Lower lobe of right lung (tissue), 2 donors: Measurements from ENCODE around the gene SHLD2. TPM values are rescaled to one million over a fixed set of nuclear protein-coding genes. Genes with fewer than 3 reads are reported as not detected.
A peak's percentile ranks its signal among the peaks of the same experiment; 100 is the strongest.
"Not testable (repeated sequence)": the region's sequence is repeated elsewhere in the genome, so short reads cannot be mapped to it uniquely, and the experiment has no call there.

Source experiments
- ATAC-seq, 2 donors: fragments of 200-7000 bp; cut with Tn5 transposase; one replicate each; pipeline ENCODE4 v1.9.1; 2020 to 2022; ENCODE audit warnings: mild to moderate bottlenecking in 2 of 2, moderate library complexity in 2 of 2
- DNase-seq: peaks from one replicate; pipeline ENCODE4 v3.0.0-alpha.2; 2020
- H3K27ac ChIP-seq: fragments of 200-600 bp; one replicate; pipeline ENCODE4 v1.8.0; 2022
- H3K27me3 ChIP-seq: fragments of 200-600 bp; one replicate; pipeline ENCODE4 v1.8.0; 2022; ENCODE audit warnings: low read depth
- H3K36me3 ChIP-seq: fragments of 200-600 bp; one replicate; pipeline ENCODE4 v1.8.0; 2022; ENCODE audit warnings: mild to moderate bottlenecking
- H3K4me1 ChIP-seq: fragments of 200-600 bp; one replicate; pipeline ENCODE4 v1.8.0; 2022
- H3K4me3 ChIP-seq: fragments of 200-600 bp; one replicate; pipeline ENCODE4 v1.8.0; 2022; ENCODE audit warnings: mild to moderate bottlenecking
- H3K9me3 ChIP-seq: fragments of 200-600 bp; one replicate; pipeline ENCODE4 v1.8.0; 2022
- intact Hi-C: fragments of 100-400 bp; cut with DNase I; formaldehyde crosslinking; loops from one replicate; pipeline ENCODE4 v1.11.0; 2022
- total RNA-seq: library from RNA; stranded (reverse); fragmentation: NEBNext Ultra II Directional; extraction: Animal tissue kit (Norgen Biotek cat#: 25700); gene quantifications from one replicate; pipeline ENCODE4 v1.2.1, GENCODE V29; 2021
- TF ChIP-seq, protein P1 (sequence below): fragments of 200-600 bp; IDR thresholded peaks from one replicate; pipeline ENCODE4 v1.8.0; 2022; ENCODE audit warnings: antibody characterized with exemption, mild to moderate bottlenecking
- donor health status: DM: no; HTN: yes; CAD: no; lungs with severe emphysema.

Gene SHLD2
- total RNA-seq, 1 donor from 2014 or later: 23.2 TPM

DNA sequence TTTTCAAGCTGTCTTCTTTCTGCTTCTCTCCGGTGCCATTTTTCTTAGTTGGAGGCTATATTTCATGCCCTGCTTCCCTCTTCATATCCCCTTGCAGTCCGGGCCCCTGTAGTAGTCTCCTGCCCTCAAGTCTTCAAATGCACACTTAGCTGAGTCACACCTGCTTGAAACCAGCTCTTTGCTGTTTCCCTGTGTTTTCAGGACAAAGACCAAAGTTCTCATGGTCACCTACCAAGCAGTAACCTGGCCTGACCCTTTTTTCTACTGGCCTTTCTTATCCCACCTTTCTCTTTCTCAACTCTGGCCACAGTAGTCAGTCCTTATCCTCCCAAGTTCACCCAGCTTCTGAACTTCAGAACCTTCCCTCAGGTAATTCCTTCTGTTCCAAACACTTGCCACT, 28.8 kb upstream of the SHLD2 start:
- Histone ChIP-seq H3K27ac (no peak overlapping the region), H3K9me3 (no peaks in the 10 kb centered on the region), H3K4me1 (no peaks in the 10 kb centered on the region), H3K36me3 (peaks cover 100% of the 10 kb centered on the region), H3K4me3 (no peak overlapping the region), H3K27me3 (no peaks in the 10 kb centered on the region)
- TF ChIP-seq, protein P1, sequence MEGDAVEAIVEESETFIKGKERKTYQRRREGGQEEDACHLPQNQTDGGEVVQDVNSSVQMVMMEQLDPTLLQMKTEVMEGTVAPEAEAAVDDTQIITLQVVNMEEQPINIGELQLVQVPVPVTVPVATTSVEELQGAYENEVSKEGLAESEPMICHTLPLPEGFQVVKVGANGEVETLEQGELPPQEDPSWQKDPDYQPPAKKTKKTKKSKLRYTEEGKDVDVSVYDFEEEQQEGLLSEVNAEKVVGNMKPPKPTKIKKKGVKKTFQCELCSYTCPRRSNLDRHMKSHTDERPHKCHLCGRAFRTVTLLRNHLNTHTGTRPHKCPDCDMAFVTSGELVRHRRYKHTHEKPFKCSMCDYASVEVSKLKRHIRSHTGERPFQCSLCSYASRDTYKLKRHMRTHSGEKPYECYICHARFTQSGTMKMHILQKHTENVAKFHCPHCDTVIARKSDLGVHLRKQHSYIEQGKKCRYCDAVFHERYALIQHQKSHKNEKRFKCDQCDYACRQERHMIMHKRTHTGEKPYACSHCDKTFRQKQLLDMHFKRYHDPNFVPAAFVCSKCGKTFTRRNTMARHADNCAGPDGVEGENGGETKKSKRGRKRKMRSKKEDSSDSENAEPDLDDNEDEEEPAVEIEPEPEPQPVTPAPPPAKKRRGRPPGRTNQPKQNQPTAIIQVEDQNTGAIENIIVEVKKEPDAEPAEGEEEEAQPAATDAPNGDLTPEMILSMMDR: no peak
- no peak for ATAC-seq
- no peak for DNase-seq
- intact Hi-C loops: no loop called here

DNA sequence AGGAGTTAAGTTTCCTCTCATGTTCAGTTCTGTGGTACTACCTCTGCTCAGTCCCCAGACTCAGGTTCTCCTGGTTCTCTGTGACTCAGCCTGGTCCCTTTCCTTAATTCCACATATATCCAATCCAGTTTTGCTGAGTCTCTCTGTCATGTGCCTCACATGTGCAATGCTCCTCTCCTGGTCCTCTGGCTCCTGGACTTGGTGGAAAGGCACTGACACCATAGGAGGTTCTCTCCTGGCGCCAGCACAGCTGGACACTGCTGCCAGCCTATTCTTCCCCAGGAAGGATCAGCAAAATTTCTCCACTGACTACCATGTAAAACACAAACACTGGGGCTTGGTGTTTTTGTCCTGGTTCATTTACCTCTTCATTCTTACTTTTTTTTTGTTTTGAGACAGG, 28.1 kb upstream of the SHLD2 start:
- intact Hi-C loops: no loop called here
- Histone ChIP-seq H3K27me3 (no peaks in the 10 kb centered on the region), H3K36me3 (peaks cover 97% of the 10 kb centered on the region), H3K9me3 (no peaks in the 10 kb centered on the region), H3K4me1 (no peaks in the 10 kb centered on the region), H3K27ac (no peak overlapping the region), H3K4me3 (no peak overlapping the region)
- DNase-seq (no peak), ATAC-seq (no peak)
- TF ChIP-seq, protein P1: no peak

DNA sequence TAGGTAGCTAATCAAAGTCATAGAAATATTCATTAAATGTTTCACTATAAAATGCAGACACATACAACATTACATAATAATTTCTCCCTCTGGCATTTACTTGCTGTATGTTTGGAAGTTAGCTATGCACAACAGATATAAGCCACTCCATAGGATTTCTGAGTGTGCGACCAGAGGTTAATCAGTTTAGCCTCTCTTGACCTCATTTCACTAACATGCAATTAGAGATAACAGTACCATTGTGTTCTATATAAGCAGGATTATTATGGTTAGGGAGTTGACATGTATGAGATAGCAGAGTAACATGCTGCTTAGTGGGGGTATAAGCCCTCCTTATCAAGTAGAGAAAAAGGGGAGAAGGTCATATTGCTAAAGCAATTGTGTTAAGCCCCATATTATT, 26.7 kb upstream of the SHLD2 start:
- intact Hi-C loops: no loop called here
- DNase-seq: no peak
- peaks cover 96% of the 10 kb centered on the region for H3K36me3 ChIP-seq
- no peaks in the 10 kb centered on the region for H3K27me3 ChIP-seq
- no peaks in the 10 kb centered on the region for H3K9me3 ChIP-seq
- no peak overlapping the region for H3K4me3 ChIP-seq
- H3K4me1 ChIP-seq: no peaks in the 10 kb centered on the region
- ATAC-seq: no peak
- H3K27ac ChIP-seq: no peak overlapping the region
- TF ChIP-seq, protein P1: no peak

DNA sequence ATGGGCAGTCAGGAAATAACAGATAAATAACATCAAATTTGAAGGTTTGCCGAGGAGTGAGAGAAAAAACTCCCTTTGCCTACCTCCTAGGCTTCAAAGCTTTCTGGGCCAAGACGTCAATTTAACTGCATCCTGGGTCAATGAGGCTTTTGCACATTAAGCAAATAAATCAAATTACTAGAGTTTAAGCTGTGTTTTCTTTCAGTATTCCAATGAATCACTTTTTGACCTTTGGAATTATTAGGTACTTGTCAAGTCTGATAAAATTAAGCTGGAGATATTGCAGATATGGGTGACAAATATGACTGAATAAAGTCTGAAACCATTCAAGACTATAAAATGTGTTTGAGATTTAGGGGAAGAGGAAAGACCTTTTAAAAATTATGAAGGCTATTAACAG, 22.6 kb upstream of the SHLD2 start:
- TF ChIP-seq, protein P1: no peak
- no peak for DNase-seq
- intact Hi-C loops: no loop called here
- Histone ChIP-seq H3K27me3 (no peaks in the 10 kb centered on the region), H3K36me3 (peaks cover 81% of the 10 kb centered on the region), H3K4me3 (no peak overlapping the region), H3K4me1 (no peaks in the 10 kb centered on the region), H3K27ac (no peak overlapping the region), H3K9me3 (no peaks in the 10 kb centered on the region)
- no peak for ATAC-seq

DNA sequence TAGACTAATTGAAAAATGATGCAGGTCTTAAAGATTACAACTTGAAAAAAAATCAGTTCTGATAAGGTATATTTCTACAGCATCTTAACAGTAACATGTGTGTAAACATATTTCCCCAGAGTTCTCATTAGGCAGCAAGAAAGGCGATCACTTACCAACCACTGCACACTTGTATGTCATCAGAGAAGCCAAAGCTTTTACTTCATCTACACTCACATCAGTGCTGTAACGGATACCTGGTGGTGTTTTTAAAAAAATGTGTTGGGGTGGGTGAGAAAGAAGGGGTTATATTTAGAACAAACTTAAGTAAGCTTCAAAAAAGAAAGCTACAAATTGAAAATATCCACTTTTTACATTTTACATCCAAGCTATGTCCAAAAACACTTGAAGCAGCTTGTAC, 18.6 kb upstream of the SHLD2 start:
- H3K9me3 ChIP-seq, ATAC-seq, intact Hi-C loops: not testable (repeated sequence)

DNA sequence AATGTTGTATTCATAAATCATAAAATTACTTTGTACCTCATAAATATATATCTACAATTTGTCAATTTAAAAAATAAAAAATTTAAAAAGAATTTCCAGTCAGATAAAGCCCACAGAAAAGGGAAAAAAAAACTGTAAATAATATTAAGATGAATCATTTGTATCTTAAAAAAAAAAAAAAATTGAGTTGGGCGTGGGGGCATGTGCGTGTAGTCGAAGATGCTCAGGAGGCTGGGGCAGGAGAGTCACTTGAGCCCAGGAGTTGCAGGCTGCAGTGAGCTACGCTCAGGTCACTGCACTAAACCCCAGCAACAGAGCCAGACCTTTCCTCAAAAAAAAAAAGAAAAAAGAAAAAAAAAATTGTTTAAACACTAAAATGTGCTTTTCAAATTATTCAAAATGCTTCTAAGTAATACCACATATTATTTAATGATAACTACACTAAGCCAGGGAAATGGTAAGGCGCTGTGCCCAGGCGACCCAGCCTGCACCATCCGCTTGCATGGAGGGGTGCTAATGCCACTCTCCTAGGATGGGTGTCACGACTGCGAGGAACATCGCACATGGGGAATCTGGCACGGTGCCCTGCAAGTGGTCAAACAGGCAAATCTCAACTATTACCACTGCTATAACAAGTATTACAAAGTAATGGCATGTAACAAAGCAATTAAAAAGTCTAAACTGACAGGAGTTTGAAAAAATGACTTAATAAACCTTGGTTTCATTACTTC, 15.7 kb upstream of the SHLD2 start:
- Histone ChIP-seq H3K9me3 (no peaks in the 10 kb centered on the region), H3K36me3 (peaks cover 17% of the 10 kb centered on the region), H3K4me1 (peaks cover 28% of the 10 kb centered on the region), H3K27me3 (no peaks in the 10 kb centered on the region), H3K4me3 (no peak overlapping the region), H3K27ac (no peak overlapping the region)
- ATAC-seq (no peak), DNase-seq (no peak)
- intact Hi-C loops: no loop called here
- TF ChIP-seq, protein P1: no peak

More for the DNA sequence above, 18.6 kb upstream of the SHLD2 start:
- not testable (repeated sequence) for H3K27me3 ChIP-seq, H3K4me1 ChIP-seq, H3K4me3 ChIP-seq, DNase-seq, H3K27ac ChIP-seq
- H3K36me3 ChIP-seq: peaks cover 41% of the 10 kb centered on the region

DNA sequence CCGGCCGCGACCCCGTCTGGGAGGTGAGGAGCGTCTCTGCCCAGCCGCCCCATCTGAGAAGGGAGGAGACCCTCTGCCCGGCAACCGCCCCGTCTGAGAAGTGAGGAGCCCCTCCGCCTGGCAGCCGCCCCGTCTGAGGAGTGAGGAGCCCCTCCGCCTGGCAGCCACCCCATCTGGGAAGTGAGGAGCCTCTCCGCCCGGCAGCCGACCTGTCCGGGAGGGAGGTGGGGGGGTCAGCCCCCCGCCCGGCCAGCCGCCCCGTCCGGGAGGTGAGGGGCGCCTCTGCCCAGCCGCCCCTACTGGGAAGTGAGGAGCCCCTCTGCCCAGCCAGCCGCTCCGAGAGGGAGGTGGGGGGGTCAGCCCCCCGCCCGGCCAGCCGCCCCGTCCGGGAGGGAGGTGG, 14.4 kb upstream of the SHLD2 start:
- H3K27ac ChIP-seq, H3K27me3 ChIP-seq, intact Hi-C loops, DNase-seq, ATAC-seq, H3K4me3 ChIP-seq, H3K36me3 ChIP-seq, H3K9me3 ChIP-seq: not testable (repeated sequence)
- peaks cover 37% of the 10 kb centered on the region for H3K4me1 ChIP-seq

DNA sequence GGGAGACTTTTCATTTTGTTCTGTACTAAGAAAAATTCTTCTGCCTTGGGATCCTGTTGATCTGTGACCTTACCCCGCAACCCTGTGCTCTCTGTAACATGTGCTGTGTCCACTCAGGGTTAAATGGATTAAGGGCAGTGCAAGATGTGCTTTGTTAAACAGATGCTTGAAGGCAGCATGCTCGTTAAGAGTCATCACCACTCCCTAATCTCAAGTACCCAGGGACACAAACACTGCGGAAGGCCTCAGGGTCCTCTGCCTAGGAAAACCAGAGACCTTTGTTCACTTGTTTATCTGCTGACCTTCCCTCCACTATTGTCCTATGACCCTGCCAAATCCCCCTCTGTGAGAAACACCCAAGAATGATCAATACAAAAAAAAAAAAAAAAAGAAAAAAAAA, 13.4 kb upstream of the SHLD2 start:
- H3K27me3 ChIP-seq, DNase-seq, intact Hi-C loops, H3K36me3 ChIP-seq, H3K4me3 ChIP-seq, H3K9me3 ChIP-seq: not testable (repeated sequence)
- Histone ChIP-seq H3K4me1 (peaks cover 41% of the 10 kb centered on the region), H3K27ac (peak overlapping the region; percentile 71)
- peak in 1 of 2 donors; percentile 69 for ATAC-seq

DNA sequence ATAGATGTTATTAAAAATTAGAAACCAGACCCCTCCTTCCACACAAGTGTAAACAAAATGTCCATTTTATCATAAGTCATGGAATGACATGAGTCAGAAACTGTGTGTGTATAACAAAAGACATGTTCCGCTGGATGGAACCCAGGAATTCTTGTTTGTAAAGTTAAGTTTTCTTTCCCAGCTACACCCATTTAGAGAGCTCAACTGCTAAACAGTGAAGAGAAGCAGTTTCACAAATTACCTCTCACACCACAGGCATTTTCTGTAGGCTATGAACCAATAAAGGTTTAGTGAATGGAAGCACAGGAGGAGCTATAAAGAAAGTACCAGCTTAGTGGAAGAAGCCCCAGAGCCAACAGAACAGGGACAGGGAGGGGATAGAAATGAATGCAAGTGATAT, 12.8 kb upstream of the SHLD2 start:
- Histone ChIP-seq H3K27ac (peak overlapping the region; percentile 71), H3K4me1 (peaks cover 44% of the 10 kb centered on the region)
- H3K36me3 ChIP-seq, intact Hi-C loops, DNase-seq, H3K9me3 ChIP-seq, H3K27me3 ChIP-seq, H3K4me3 ChIP-seq: not testable (repeated sequence)
- ATAC-seq: peak; percentile 75 to 82
